Measurements from ENCODE around the gene LRRC9. TPM values are rescaled to one million over a fixed set of nuclear protein-coding genes. Genes with fewer than 3 reads are reported as not detected.
"Not testable (repeated sequence)": the region's sequence is repeated elsewhere in the genome, so short reads cannot be mapped to it uniquely, and the experiment has no call there.

The LRRC9 gene
- total RNA-seq, 8 experiments from 2014 or later = 0.40 to 28.3 (median 1.5) TPM; not detected in 2

DNA sequence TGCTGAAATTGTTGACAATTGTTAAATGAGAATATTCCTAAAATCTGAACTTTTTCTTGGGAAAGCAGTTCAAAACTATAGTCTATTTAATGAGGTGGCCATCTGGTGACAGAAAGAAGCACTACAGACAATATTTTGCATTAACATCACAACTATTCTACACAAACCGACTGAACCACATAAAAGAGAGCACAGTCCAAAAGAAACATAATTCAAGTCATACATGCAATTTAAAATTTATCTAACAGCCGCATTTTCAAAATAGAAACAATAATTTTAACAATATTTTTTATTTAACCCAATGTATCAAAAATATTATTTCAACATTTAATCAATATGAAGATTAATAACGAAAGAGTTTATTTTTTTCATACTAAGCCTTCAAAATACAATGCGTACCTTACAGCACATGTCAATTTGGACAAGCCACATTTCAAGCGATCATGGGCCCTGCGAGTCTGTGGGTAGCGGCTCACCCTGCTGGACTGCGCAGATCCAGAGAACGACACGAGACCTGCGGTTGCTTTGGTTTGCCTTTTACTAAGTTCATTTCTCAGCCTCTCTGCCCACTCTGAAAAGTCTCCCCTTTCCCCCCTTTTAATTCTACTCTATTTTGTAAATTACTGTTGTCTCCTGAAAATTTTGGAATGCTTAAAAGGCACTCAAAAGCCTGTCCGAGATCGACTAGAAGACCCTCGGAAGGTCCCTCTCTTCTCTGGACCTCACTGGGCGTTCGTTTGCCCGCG, 947 bp upstream of the LRRC9 start:
- ATAC-seq (replicated peaks in 6 of 8) = peak; percentile 45 to 86 (median 54)
- 0 to 17% (median 0%) methylated on average over 1 to 18 of the region's 18 CpGs; no CpG with 5 or more reads in 1 of the 10 experiments for WGBS, 10 experiments
- in situ Hi-C loops (cut with MboI; ENCODE audit: low pct_unique_long_range_greater_than_20kb in 2 of 9, low sequenced_read_pairs in 9 of 9, unreplicated experiment in 9 of 9) = loop anchor here in 2 of 9 experiments (25.0 kb wide), 2 partner anchors 207 to 382 kb away; no protein-coding TSS in a partner anchor

GRCh38 chr14:59920378-59920683, 387 bp downstream of the LRRC9 start:
- Histone ChIP-seq H3K27ac (peak overlapping the region; percentile 17 to 60), H3K4me1 (replicated peaks in 1 of 2) (peaks cover 8 to 9% of the 10 kb centered on the region in 2 donors), H3K4me3 (peak overlapping the region; percentile 60 to 77 (median 63))
- no peak for ATAC-seq (replicated peaks in 6 of 8)
- in situ Hi-C loops (cut with MboI; ENCODE audit: low pct_unique_long_range_greater_than_20kb in 2 of 9, low sequenced_read_pairs in 9 of 9, unreplicated experiment in 9 of 9) = loop anchor here in 2 of 9 experiments (25.0 kb wide), 2 partner anchors 208 to 383 kb away; no protein-coding TSS in a partner anchor
- 20 to 80% (median 33%) methylated on average over 1 of the region's 1 CpG; no CpG with 5 or more reads in 7 of the 10 experiments for WGBS, 10 experiments

More for the DNA sequence above, 947 bp upstream of the LRRC9 start:
- Histone ChIP-seq H3K27ac (peak overlapping the region; percentile 17 to 74), H3K4me3 (peak overlapping the region; percentile 60 to 77 (median 63)), H3K4me1 (replicated peaks in 1 of 2) (peaks cover 8 to 9% of the 10 kb centered on the region in 2 donors)

GRCh38 chr14:59925797-59926196, 5.9 kb downstream of the LRRC9 start:
- H3K27ac ChIP-seq = no peak overlapping the region
- H3K4me1 ChIP-seq (replicated peaks in 1 of 2) = peaks cover 0 to 1% of the 10 kb centered on the region in 2 donors
- no peak for ATAC-seq (replicated peaks in 6 of 8)
- in situ Hi-C loops (cut with MboI; ENCODE audit: low pct_unique_long_range_greater_than_20kb in 2 of 9, low sequenced_read_pairs in 9 of 9, unreplicated experiment in 9 of 9) = no loop called here
- H3K4me3 ChIP-seq = no peak overlapping the region
- WGBS, 10 experiments = 0 to 83% (median 24%) methylated on average over 1 to 2 of the region's 2 CpGs; no CpG with 5 or more reads in 2 of the 10 experiments

GRCh38 chr14:59926534-59926933, 6.6 kb downstream of the LRRC9 start:
- in situ Hi-C loops (cut with MboI; ENCODE audit: low pct_unique_long_range_greater_than_20kb in 2 of 9, low sequenced_read_pairs in 9 of 9, unreplicated experiment in 9 of 9) = no loop called here
- WGBS, 10 experiments = 13 to 100% (median 91%) methylated on average over 1 of the region's 1 CpG

DNA sequence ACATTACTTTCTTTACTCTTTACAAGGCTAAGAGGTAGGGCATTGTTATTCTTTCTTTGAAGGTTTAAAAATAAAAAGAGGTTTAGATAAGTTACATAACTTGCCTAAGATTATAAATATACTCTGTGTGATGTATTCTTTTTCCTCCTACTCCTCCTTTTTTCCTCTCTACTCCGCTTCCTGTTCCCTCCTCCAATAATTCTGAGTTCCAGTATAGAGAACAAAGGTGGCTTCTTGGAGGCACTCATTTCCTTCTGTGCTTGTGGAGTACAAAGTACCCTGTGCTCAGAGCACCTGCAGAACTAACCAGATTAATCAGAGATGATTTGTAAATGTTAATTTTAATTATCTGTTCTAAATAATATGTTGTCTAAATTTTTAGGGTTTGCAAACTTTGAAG, 11.3 kb downstream of the LRRC9 start:
- H3K27ac ChIP-seq = no peak overlapping the region
- H3K4me1 ChIP-seq (replicated peaks in 1 of 2) = no peaks in the 10 kb centered on the region
- no peak overlapping the region for H3K4me3 ChIP-seq
- WGBS, 10 experiments = 0 to 100% (median 60%) methylated on average over 1 of the region's 1 CpG; no CpG with 5 or more reads in 3 of the 10 experiments
- ATAC-seq (replicated peaks in 6 of 8) = no peak
- in situ Hi-C loops (cut with MboI; ENCODE audit: low pct_unique_long_range_greater_than_20kb in 2 of 9, low sequenced_read_pairs in 9 of 9, unreplicated experiment in 9 of 9) = no loop called here

More at GRCh38 chr14:59926534-59926933, 6.6 kb downstream of the LRRC9 start:
- Histone ChIP-seq H3K4me1 (replicated peaks in 1 of 2) (no peaks in the 10 kb centered on the region), H3K4me3 (no peak overlapping the region), H3K27ac (no peak overlapping the region)
- ATAC-seq (replicated peaks in 6 of 8) = no peak

- H3K4me1 ChIP-seq (replicated peaks in 1 of 2) = no peaks in the 10 kb centered on the region
- no peak overlapping the region for H3K27ac ChIP-seq
- no peak overlapping the region for H3K4me3 ChIP-seq
- WGBS, 10 experiments = 0 to 100% (median 88%) methylated on average over 1 of the region's 1 CpG; no CpG with 5 or more reads in 2 of the 10 experiments
- in situ Hi-C loops (cut with MboI; ENCODE audit: low pct_unique_long_range_greater_than_20kb in 2 of 9, low sequenced_read_pairs in 9 of 9, unreplicated experiment in 9 of 9) = no loop called here
- no peak for ATAC-seq (replicated peaks in 6 of 8)
Observed at GRCh38 chr14:59936145-59936544, 16.2 kb downstream of the LRRC9 start.

DNA sequence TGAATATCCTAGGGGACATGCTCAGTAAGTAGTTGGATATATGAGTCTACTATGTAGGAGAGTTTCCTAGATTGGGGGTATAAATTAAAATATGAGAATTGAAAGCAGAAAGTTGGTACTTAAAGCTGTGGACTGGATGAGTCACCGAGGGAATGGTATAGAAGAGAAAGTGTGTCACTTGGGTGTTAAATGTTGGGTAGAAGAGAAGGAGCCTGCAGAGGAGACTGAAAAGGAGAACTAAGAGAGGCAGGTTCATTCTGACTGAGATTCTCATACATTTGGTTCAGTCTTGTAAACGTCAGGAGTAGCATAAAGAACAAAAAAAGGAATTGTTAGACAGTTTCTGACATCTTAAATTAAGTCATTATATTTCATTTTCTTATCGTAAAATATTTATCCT, 19.9 kb downstream of the LRRC9 start:
- 8 to 83% (median 66%) methylated on average over 1 to 3 of the region's 3 CpGs for WGBS, 10 experiments
- H3K27ac ChIP-seq = no peak overlapping the region

GRCh38 chr14:59942296-59942862, 22.4 kb downstream of the LRRC9 start:
- ATAC-seq (replicated peaks in 6 of 8); H3K4me1 ChIP-seq (replicated peaks in 1 of 2); in situ Hi-C loops (cut with MboI; ENCODE audit: low pct_unique_long_range_greater_than_20kb in 2 of 9, low sequenced_read_pairs in 9 of 9, unreplicated experiment in 9 of 9); H3K27ac ChIP-seq; H3K4me3 ChIP-seq: not testable (repeated sequence)
- 0 to 94% (median 56%) methylated on average over 2 to 8 of the region's 10 CpGs; no CpG with 5 or more reads in 3 of the 10 experiments for WGBS, 10 experiments

More for the DNA sequence above, 19.9 kb downstream of the LRRC9 start:
- no peak for ATAC-seq (replicated peaks in 6 of 8)
- H3K4me1 ChIP-seq (replicated peaks in 1 of 2) = no peaks in the 10 kb centered on the region
- H3K4me3 ChIP-seq = no peak overlapping the region
- in situ Hi-C loops (cut with MboI; ENCODE audit: low pct_unique_long_range_greater_than_20kb in 2 of 9, low sequenced_read_pairs in 9 of 9, unreplicated experiment in 9 of 9) = no loop called here

DNA sequence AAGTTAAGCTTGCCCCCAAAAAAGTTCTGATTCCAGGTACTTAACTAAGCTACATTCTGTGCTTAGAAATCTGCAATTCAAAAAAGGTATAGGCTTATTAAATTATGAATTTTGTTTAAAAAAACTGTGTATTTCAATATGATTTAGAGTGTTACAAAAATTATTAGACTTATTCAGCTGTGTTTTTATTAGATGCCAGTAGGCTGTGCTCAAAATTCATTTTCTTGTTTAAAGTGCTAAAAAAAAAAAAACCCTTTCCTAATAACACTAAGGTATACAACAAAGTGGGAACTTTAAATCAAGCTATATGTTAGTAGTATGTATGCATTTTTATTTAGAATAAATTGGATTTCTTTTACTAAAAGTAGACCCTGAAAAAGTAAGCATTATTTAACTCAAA, 25.0 kb downstream of the LRRC9 start:
- in situ Hi-C loops (cut with MboI; ENCODE audit: low pct_unique_long_range_greater_than_20kb in 2 of 9, low sequenced_read_pairs in 9 of 9, unreplicated experiment in 9 of 9) = no loop called here
- no peak for ATAC-seq (replicated peaks in 6 of 8)
- H3K4me3 ChIP-seq = no peak overlapping the region
- H3K27ac ChIP-seq = no peak overlapping the region
- H3K4me1 ChIP-seq (replicated peaks in 1 of 2) = no peaks in the 10 kb centered on the region

DNA sequence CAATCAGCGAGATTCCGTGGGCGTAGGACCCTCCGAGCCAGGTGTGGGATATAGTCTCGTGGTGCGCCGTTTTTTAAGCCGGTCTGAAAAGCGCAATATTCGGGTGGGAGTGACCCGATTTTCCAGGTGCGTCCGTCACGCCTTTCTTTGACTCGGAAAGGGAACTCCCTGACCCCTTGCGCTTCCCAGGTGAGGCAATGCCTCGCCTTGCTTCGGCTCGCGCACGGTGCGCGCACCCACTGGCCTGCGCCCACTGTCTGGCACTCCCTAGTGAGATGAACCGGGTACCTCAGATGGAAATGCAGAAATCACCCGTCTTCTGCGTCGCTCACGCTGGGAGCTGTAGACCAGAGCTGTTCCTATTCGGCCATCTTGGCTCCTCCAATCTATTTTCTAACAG, 32.2 kb downstream of the LRRC9 start:
- ATAC-seq (replicated peaks in 6 of 8) = peak in 1 of 8 experiments; percentile 24
- peak overlapping the region; percentile 22 to 38 (median 36) for H3K4me3 ChIP-seq
- WGBS, 10 experiments = no CpG with 5 or more reads among the region's 30 CpGs
- H3K27ac ChIP-seq = peak overlapping the region in 1 of 2 donors; percentile 72
- not testable (repeated sequence) for H3K4me1 ChIP-seq (replicated peaks in 1 of 2)
- in situ Hi-C loops (cut with MboI; ENCODE audit: low pct_unique_long_range_greater_than_20kb in 2 of 9, low sequenced_read_pairs in 9 of 9, unreplicated experiment in 9 of 9) = loop anchor here in 3 of 9 experiments (25.0 kb wide), 2 partner anchors 210 to 235 kb away; partner anchors contain the start of gene DHRS7 (in 1 of the 3)

DNA sequence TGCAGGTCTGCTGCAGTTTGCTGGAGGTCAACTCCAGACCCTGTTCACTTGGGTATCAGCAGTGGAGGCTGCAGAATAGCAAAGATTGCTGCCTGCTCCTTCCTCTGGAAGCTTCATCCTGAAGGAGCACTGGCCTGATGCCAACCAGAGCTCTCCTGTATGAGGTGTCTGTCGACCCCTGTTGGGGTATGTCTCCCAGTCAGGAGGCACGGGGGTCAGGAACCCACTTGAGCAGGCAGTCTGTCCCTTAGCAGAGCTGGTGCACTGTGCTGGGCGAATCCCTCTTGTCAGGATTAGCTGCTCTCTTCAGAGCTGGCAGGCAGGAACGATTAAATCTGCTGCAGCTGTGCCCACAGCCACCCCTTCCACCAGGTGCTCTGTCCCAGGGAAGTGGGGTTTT, 37.9 kb downstream of the LRRC9 start:
- WGBS, 10 experiments = 0 to 83% (median 56%) methylated on average over 1 to 2 of the region's 4 CpGs; no CpG with 5 or more reads in 5 of the 10 experiments
- not testable (repeated sequence) for H3K27ac ChIP-seq; H3K4me3 ChIP-seq; ATAC-seq (replicated peaks in 6 of 8); H3K4me1 ChIP-seq (replicated peaks in 1 of 2)
- in situ Hi-C loops (cut with MboI; ENCODE audit: low pct_unique_long_range_greater_than_20kb in 2 of 9, low sequenced_read_pairs in 9 of 9, unreplicated experiment in 9 of 9) = loop anchor here in 3 of 9 experiments (25.0 kb wide), 2 partner anchors 204 to 229 kb away; partner anchors contain the start of gene DHRS7 (in 1 of the 3)

DNA sequence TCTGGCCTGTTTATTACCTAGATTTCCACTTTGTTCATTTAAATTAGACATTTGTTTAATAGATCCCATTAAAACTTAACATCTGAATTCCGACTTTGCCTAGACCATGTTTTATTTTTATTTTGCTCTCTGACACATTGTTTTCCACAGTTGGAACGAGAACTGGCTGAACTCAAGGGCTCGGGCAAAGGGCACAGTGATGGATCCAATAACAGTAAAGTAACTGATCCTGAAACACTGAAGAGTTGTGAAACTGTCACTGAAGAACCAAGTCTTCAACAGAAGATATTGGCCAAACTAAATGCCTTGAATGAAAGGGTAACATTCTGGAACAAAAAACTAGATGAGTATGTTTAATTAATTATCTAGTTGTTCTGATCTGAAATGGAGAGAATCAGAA, 39.7 kb downstream of the LRRC9 start:
- whole genome bisulfite sequencing, 10 experiments = 0 to 97% (median 80%) methylated on average over 1 to 3 of the region's 3 CpGs; no CpG with 5 or more reads in 1 of the 10 experiments
- H3K27ac ChIP-seq = no peak overlapping the region
- no peak overlapping the region for H3K4me3 ChIP-seq
- H3K4me1 ChIP-seq (replicated peaks in 1 of 2) = no peaks in the 10 kb centered on the region
- in situ Hi-C loops (cut with MboI; ENCODE audit: low pct_unique_long_range_greater_than_20kb in 2 of 9, low sequenced_read_pairs in 9 of 9, unreplicated experiment in 9 of 9) = loop anchor here in 3 of 9 experiments (25.0 kb wide), 2 partner anchors 203 to 228 kb away; partner anchors contain the start of gene DHRS7 (in 1 of the 3)
- ATAC-seq (replicated peaks in 6 of 8) = no peak

DNA sequence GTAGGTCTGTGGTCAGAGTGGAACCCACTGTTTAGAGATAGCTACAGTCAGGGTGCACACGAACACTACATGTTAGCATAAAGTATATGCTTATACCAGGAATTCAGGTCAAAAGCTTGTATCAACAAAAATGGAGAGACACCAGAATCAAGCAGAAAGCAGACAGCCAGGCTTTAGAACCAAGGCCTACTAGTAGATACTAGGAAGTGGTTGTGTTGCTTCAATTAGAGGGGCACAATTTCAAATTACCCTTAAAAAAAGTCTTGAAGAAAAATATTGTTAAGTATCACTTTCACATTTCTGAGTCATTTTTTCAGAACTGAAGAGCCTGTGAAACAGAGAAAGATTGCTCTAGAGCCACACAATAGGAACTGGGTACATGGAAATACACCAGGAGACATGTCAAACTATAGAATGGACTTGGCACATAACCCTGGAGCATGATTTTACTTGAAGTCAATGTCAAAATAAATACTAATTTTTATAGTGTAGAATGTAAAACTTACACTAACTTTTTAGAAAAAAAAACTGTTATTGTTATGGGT, 41.6 kb downstream of the LRRC9 start:
- no peak for ATAC-seq (replicated peaks in 6 of 8)
- H3K4me1 ChIP-seq (replicated peaks in 1 of 2) = no peaks in the 10 kb centered on the region
- in situ Hi-C loops (cut with MboI; ENCODE audit: low pct_unique_long_range_greater_than_20kb in 2 of 9, low sequenced_read_pairs in 9 of 9, unreplicated experiment in 9 of 9) = loop anchor here in 3 of 9 experiments (25.0 kb wide), 2 partner anchors 201 to 226 kb away; partner anchors contain the start of gene DHRS7 (in 1 of the 3)
- H3K27ac ChIP-seq = no peak overlapping the region
- H3K4me3 ChIP-seq = no peak overlapping the region
- WGBS, 10 experiments = 33 to 92% (median 67%) methylated on average over 1 of the region's 1 CpG; no CpG with 5 or more reads in 3 of the 10 experiments

Data from motor neuron (in vitro differentiated cells).